ENCODE measurements around the gene EIF1AX.
"Not testable (repeated sequence)": the region's sequence is repeated elsewhere in the genome, so short reads cannot be mapped to it uniquely, and the experiment has no call there.

Gene EIF1AX, protein sequence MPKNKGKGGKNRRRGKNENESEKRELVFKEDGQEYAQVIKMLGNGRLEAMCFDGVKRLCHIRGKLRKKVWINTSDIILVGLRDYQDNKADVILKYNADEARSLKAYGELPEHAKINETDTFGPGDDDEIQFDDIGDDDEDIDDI

DNA sequence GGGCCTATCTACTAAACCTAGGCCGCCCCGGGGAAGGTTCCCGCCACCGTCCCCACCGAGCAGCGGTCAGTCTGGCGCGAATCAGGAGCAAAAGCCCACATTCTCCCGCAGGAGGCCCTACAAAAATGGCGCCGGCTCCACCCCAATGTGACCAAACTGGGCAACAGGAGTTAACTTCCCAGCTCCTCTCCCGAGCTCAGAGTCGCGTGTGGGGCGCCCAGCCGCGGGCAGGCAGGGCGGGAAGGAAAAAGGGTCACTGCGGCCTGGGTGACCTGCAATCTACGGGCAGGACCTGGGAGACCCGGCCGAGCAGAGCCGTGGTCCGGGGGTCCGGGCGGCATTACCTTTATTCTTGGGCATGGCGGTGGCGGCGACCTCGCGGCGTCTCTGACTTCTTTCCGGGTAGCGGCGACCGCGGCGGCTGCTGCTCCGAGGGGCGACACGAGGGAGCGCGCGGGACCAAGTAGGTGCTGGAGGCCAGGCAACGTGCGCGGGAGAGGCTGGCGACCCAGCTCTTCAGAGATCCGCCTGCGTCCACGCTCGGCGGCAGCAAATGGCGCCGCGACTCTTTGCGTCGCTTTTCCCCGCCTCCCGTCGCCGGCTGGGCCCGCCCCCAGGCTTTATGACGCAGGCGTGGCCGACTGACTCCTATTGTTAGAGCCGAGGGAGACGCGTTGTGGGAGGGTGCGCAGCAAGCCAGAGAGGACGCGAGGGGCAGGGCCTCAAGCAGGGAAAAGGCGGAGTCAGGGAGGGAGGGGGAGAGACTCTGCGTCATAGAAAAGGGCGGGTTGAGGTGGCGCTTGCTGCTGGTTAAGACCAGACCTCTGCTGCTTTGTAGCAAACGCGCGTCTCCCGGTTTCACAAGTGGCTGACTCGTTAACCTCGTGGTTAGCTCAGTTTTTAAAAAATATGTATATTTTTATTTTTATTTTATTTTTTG lies at the start of gene EIF1AX:
TSS of gene EIF1AX (minus strand) at position 558 of the 940 bp plus-strand sequence. CDS start at position 360, 198 bp downstream.
- peak; percentile 85 to 88 for DNase-seq

DNA sequence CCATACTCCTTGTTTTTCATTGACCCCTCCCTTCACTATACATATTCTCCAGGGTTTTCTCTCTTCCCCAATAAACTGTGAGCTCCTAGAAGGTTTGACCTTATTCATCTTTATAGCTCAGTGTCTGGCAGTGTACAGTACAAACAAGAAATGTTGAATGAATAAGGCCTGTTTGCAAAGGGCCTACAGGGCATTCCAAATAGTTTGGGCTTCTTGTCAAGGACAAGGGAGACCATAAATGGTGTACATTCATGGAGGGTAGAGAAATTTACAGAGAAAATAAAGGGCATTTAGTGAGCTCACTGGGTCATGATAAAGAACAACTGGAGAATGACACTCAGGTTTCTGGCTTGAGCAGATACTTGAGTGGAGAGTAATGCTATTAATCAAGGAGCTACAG lies 47.5 kb upstream of the EIF1AX start:
- DNase-seq: no peak

DNA sequence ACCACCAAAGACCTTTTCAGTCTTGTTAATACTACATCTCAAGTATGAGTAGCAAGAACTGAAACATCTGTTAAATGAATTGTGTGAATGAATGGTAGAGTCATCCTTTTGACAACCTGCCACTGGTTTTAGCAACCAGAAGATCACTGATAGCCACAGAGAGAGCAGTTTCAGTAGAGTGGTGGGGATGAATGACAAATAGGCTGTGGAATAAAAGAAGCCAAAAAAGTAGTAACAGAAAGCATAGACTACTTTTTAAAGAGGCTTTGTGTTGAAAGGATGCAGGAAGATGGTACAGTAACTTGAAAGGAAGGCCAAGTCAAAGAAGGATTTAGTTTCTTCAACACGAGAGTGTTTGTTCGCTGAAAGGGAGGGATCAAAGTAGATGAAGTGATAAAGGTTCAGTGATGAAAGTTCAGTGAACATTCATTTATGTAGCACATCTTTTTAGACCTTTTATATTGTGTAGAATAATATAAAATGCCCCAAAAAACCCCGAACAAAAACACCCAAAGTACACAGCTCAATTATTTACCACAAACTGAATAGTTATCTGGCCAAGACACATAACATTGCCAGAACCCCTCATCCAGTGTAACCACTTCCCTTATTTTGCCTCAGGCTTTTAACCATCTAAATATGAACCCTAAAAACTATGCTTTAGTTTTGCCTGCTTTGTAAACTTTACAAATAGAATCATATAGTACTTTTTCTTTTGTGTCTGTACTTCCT lies 40.1 kb upstream of the EIF1AX start:
- DNase-seq: no peak

DNA sequence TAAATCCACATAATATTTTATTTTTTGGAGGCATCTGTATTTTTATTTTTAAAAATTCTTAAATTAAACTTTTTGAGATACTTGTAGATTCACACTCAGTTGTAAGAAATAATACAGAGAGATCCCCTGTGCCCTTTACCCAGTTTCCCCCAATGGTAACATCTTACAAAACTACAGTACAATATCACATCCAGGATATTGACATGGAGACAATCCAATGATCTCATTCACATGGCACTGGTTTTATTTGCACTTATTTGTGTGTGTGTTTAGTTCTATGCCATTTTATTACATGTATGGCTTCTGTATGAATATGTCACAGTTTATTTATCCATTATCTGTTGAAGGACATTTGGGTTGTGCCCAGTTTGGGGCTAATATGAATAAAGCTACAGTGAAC lies 35.5 kb upstream of the EIF1AX start:
- no peak for DNase-seq

DNA sequence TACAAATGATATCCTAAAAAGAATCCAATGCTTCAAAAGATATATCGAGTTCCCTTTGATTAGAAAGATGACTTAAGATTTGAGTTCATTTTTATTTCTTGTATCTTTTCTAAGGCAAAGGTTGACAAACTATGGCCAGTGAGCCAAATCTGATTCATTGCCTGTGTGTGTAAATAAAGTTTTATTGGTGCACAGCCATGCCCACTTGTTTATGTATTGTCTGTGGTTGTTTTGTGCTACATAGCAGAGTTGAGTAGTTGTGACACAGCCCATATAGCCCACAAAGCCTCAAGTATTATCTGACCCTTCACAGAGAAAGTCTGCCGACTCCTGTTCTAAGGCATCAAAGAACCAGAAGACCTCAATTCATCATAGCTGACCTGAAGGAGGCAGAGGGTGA lies 32.2 kb upstream of the EIF1AX start:
- no peak for DNase-seq

DNA sequence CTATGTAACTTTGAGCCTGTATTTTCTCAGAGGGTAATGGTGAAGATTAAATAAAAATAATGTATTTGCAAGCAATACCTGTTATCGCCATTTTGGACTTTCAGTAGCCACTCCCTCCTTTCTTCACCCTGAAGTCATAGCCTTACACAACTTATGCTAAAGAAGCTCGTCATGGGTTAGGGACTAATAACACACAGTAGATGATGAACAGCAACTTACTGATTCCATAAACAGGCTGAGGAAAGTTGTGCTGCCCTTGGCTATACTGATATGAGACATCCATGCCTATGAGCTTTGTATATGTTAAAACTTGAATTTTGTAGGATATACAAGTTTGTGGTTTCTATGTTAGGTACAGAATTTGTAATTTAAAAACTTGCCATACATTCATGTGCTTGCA lies 31.7 kb upstream of the EIF1AX start:
- DNase-seq: no peak

DNA sequence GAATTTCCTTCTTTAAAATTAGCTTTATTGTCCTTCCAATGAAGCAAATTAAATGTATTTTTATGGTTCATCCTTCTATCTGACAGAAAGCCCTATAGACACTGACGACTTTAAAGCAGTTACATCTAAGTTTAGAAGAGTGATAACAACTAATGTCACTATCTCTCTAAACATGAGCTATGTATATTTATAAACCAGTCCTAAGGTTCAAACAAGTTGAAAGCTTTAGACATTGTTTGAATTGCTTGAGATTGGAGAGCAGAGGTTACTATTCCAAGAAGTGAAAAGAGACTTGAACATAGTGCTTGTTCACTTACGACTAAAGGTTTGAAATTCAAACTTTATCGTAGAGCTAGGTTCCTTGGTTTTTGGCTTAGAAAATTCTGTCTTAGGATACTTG lies 30.2 kb upstream of the EIF1AX start:
- no peak for DNase-seq

DNA sequence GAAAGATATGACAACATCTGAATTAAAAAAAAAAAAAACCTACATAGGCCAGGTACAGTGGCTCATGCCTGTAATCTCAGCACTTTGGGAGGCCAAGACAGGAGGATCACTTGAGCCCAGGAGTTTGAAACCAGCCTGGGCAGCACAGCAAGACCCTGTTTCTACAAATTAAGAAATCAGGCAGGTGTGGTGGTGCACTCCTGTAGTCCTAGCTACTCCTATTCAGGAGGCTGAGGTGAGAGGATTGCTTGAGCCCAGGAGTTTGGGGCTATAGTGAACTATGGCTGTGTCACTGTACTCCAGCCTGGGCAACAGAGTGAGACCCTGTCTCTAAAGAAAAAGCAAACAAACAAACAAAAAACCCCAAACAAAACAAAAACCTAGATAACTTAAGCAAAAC lies 20.9 kb upstream of the EIF1AX start:
- not testable (repeated sequence) for DNase-seq

DNA sequence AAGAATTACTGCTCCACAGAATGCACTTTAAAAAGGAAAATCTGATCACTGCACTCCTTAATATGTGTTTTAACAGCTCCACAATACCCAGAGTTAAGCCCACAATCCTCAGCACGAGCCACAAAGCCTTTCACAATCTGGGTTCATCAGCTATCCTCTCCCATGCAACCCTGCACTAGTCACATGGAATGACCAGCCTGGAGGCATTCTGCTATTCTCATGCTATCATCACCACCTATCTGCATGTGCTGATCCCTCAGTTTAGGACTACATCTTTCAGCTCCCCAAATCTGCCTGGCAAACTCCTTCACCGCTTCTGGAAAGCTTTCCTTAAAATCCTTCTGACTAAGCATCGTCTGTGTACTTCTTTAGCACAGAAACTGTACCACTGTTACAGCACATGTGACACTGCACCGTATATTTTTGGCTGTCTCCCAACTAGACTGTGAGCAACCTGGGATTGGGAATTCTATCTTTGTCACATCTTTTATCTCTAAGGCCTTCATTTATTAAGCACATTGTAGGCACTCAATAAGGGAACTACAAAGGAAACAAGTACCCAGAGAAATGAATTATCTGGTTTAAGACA lies 18.3 kb upstream of the EIF1AX start:
- DNase-seq: no peak

DNA sequence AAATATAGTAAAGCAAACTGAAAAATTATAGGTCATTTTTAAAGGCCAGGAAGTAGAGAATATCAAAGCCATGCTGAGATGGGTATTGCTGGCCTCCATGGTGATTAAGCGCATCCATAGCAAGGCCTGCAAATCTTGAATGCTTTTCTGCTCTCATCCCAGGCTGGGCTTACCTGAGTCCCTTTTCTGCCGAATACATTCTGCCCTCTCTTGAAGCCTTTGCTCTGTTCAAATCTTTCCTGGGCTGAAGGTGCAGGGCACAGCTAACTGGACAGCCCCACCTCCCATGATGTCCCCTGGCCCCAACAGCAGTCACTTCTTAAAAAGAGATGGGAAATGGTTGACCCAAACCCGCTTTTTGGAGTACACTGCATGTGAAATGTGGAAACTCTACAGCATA lies 10.1 kb upstream of the EIF1AX start:
- DNase-seq: no peak

DNA sequence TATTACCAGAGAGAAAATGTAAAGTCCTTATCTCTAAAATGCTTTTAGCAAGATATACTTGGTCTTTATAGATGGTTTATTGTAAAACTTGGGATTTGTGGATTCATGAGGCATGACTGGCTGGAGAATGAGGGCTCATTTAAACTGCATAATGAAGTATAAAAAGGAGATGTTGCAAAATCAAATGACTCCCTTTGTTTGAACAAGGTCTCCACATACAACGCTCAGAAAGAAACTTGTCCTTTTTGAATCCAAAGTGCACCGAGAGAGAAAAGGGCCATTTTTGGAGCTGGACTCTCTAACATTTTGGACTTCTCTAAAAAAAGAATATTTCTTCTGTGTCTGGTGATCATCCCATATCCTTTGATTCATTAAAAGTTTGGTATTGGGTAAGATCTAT lies 7.7 kb upstream of the EIF1AX start:
- DNase-seq: no peak

DNA sequence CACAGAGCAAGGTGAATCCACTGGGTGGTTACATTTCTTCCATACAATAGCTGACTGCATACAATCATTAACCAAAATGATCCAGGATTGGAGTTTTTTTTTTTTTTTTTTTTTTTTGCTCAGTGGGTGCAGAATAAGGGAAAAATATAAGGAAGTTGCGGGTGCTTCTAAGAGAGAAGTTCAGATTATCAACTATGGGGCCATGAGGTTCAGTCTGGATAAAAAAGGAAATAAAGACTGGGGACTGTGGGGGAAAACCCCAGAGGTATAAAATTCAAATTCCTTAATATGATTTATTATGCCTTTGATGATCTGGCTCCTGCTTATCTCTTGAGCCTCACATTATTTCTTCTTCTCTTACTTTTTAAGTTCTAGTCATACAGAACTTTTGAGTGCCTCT lies 5.9 kb upstream of the EIF1AX start:
- DNase-seq: no peak

DNA sequence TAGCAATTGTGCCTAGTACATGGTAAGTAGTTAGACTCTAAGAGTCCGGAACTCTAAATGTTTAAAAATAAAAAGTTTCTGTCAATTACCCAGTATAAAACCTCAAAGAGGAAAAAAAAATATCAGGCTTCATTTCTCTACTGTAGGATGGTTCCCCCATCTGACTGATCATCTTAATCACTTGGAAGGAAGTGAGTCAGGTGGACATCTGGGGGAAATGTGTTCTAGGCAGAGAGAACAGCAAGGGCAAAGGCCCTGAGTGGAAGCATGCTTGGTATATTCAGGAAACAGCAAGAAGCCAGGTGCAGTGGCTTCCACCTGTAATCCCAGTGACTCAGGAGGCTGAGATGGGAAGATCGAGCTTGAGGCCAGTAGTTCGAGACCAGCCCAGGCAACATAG lies 2.9 kb upstream of the EIF1AX start:
- DNase-seq: no peak

DNA sequence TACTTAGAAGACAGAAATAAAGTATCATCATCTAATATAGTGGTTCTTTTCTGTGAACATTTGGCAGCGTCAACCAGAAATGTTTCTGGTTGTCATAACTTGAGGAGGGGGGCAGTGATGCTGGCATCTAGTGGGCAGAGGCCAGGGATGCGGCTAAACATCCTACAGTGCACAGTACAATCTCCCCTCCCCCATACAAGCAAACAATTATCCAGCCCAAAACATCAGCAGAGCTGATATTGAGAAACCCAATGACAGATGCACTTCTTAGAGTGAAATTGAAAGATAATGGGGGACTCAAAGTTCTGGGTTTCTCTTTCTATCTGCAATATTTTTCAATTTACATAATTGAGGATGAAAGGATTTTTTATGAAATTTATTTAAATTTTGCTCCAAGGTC lies 1.9 kb upstream of the EIF1AX start:
- DNase-seq: no peak

DNA sequence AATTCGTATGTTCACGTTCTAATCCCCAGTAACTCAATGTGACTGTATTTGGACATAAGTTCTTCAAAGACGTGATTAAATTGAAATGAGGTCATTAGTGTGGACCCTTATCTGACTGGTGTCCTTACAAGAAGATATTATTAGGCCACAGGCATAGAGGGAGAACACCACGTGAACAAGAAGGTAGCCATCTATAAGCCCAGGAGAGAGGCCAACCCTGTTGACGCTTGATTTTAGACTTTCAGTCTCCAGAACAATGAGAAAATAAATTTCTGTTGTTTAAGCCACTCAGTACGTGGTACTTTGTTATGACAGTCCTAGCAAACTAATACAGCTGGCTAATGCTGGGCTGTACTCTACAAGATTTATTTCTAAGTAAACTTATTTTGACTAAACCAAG lies 1.5 kb upstream of the EIF1AX start:
- DNase-seq: no peak

DNA sequence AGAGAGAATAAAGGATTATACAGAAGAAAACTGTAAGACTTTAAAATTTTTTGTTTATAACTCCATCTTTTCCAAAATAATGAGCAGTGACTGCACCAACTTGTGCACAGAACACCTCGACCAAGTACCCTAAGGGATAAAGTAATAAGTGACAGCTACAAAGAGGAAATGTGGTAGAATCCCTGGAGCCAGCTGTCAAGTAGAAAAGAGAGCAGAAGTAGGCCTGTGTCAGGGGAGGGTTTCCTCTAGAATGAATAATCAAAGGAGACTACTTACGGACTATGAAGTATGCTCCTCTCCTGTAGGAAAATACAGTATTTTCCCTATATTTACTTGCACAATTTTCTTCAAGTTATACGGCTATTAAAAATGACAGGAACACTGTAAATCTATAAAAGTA lies 1.2 kb downstream of the EIF1AX start:
- DNase-seq: peak; percentile 2 to 6

DNA sequence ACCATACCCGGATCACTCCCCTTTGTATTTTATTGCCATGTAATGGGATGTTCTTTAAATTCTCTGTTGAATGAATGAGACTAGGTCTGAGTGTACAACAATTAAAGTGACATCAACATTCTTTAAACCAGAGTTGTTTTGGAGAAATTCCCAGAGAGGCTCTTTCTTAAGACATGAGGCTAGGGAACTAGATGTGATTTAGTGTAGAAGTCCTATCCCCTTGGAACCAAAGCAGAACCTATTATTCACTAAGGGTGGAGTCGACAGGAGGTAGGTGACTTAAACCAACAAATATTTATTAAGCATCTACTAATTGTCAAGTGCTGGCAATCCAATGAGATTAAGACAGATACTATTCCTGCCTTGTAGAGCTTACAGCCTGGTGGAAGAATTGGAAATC lies 1.7 kb downstream of the EIF1AX start:
- DNase-seq: no peak

DNA sequence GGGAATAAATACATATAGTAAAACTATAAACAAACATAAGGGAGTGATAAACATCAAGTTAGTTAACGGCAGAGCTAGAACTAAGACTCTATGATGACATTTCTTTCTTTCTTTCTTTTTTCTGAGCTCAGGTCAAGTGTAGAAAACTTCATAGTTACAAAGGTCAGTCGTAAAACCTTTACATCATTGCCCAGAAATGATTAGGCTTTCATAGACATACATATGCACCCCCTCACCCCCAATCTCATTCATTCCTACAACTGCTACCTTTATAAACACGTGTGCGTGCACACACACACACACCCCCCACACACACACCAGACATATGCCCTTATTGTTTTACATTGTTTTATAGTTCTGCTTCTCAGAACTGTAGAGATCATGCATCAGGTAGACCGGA lies 5.7 kb downstream of the EIF1AX start:
- DNase-seq: no peak

DNA sequence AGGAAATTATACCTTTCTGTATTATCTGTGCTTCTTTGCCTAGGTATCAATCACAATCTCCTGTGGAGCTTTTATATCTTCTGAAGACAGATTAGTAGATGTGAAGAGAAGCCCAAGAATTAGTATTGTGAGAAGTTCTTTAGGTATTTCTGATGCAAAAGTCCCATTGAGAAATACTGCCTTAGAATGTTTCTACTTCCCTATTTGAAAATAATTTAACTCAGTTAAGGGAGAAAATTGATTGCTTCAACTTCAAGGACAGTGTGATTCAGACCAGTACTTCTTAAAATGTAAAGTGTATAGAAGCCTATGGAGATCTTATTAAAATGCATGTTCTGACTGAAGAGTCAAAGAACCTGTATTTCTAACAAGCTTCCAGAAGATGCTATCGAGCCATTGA lies 9.0 kb downstream of the EIF1AX start:
- DNase-seq: peak; percentile 65 to 67

DNA sequence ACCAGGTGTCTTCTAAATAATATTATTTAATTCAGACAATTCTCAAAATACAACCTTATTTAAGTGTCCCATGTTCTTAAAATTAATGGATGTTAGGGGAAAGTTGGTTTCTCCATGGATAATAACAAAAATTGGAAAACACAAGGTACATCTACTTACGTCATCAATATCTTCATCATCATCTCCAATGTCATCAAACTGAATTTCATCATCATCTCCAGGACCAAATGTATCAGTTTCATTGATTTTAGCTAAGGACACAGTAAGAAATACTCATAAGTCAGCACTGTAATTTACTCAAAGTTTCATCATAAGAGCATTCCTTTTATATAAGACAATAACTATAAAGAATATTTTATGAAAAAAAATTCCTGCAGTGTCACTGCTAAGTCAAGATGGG lies 11.3 kb downstream of the EIF1AX start:
- no peak for DNase-seq

DNA sequence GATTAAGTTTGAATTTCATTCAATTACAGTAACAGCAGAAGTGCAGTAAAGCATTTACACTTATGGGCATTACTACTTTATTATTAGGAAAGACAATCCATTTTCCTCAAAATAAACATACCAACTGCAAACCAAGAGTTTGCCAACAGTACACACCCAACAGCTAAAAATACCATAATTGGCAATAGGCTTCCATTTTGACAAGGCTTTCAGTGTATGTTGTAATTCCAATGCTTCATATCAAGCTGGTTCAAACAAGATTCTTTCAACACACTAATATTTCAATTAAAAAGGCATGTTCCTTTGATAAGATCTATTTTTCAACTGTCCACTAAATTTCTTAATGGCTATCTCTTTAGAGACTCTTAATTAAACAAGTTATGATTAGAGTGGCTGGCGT lies 12.1 kb downstream of the EIF1AX start:
- no peak for DNase-seq

DNA sequence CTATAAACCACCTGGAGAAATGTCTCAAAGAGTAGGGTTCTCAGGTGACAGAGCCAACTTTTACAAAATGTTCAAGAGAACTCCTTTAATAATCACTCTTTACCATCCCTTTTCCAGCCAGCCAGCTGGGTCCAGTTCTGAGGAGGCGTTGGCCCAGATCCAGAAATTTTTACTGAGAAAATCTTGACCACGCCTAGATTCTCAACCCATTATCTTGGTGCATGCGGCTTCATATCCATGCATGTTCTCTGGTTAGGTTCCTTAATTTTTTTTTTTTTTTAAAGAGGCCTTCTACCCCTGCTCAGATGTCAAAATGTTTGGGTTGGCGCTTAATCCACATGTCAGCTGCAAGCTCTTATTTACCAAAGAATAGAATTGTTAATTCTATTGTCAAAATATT lies 13.0 kb downstream of the EIF1AX start:
- DNase-seq: no peak

DNA sequence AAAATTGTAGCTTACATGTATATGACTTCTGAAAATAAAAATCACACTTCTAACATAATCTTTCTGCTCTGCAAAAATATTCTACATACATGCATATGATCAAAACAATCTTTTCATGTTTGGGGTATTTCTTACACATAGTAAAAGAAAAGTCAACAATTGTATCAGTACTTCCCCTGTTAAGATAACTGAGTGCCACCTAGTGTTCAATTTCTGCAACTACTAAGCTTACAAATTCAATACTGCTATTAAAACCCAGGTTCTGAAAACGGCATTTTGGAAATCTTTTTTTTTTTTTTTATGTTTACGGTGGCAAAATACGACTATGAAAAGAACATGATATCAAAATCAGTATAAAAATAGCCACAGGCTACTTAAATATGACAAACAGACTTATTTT lies 14.2 kb downstream of the EIF1AX start:
- DNase-seq: not testable (repeated sequence)

DNA sequence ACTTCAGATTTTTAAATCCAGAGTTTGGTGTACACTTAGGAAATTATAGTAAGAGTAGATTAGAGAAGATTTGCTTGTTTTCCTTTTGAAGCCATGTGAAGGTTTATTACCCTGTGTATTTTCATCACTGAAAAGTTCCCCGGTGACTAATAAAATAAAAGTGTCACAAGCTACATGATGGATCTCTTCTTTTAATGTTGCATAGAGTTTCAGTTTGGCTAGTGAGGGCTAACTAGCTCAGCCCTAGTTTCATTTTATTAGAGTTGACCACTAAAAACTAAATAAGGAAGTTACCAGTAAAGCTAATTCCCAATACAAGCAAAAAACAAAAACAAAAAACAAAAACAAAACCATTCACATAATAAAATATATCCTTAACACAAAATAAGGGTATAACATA lies 14.8 kb downstream of the EIF1AX start:
- not testable (repeated sequence) for DNase-seq

Measured in AML-193 (cell line).